Tongue (tissue), 2 donors: ENCODE measurements around the gene TBC1D22A. TPM values are rescaled to one million over a fixed set of nuclear protein-coding genes. Genes with fewer than 3 reads are reported as not detected.

Source experiments
- DNase-seq: peaks from one replicate; pipeline ENCODE4 v3.0.0-alpha.2; 2015
- total RNA-seq: library from RNA; depleted of rRNA; stranded (reverse); fragments of >200 nt; gene quantifications from one replicate; pipeline ENCODE4 v1.2.3, GENCODE V29; 2014

TBC1D22A gene
- total RNA-seq, 1 donor from 2014 or later, result 14.3 TPM

- no peak for DNase-seq
Measured at GRCh38 chr22:47221840-47222615, 459.6 kb downstream of the TBC1D22A start.

Other genes starting within 250 kb of the TBC1D22A start
- 18.1 TPM for gene CELSR1, start 225.0 kb upstream of the TBC1D22A start, total RNA-seq
- 24.8 TPM for gene GRAMD4, start 142.3 kb upstream of the TBC1D22A start, total RNA-seq
- gene CERK, start 24.4 kb upstream of the TBC1D22A start, total RNA-seq, result 25.6 TPM